Prostate gland (tissue), 2 donors: ENCODE data around the gene PRPSAP1. TPM values are rescaled to one million over a fixed set of nuclear protein-coding genes. Genes with fewer than 3 reads are reported as not detected.

Experiments
- DNase-seq: peaks from one replicate; pipeline ENCODE4 v3.0.0-alpha.2; 2019; ENCODE audit warnings: low spot score
- H3K27ac ChIP-seq, 2 donors: fragments of 200-600 bp; sonication (generic); 2 replicates each; pipeline ENCODE4 v1.5.1; 2017 to 2019
- H3K27me3 ChIP-seq: fragments of 200-600 bp; sonication (generic); replicated peaks from 2 replicates; pipeline ENCODE4 v1.5.1; 2019; ENCODE audit not compliant: insufficient read depth
- H3K36me3 ChIP-seq, 2 donors: fragments of 200-600 bp; sonication (generic); 1 replicate in 1 of 2; 2 replicates in 1 of 2; pipeline versions ENCODE4 v1.5.1 to v1.8.1; 2017 to 2019
- H3K4me1 ChIP-seq: fragments of 200-600 bp; sonication (generic); replicated peaks from 2 replicates; pipeline ENCODE4 v1.5.1; 2019
- H3K4me3 ChIP-seq, 2 donors: fragments of 200-600 bp; sonication (generic); 2 replicates each; pipeline ENCODE4 v1.5.1; 2017 to 2019
- H3K9me3 ChIP-seq: fragments of 200-600 bp; sonication (generic); 2 replicates; pipeline ENCODE4 v1.5.1; 2017
- POLR2A ChIP-seq: fragments of 450-650 bp; IDR thresholded peaks from one replicate; pipeline ENCODE4 v1.6.1; 2016; ENCODE audit warnings: antibody characterized with exemption, mild to moderate bottlenecking
- POLR2AphosphoS5 ChIP-seq: sonication (generic); formaldehyde crosslinking; IDR thresholded peaks from one replicate; pipeline ENCODE4 v1.6.1; 2017; ENCODE audit warnings: antibody characterized with exemption
- WGBS: methylation state at CpG from one replicate; pipeline ENCODE4 v1.1.5; 2018; 5-methylcytosine and 5-hydroxymethylcytosine counted together
- intact Hi-C: fragments of 100-400 bp; cut with DNase I; formaldehyde crosslinking; loops from one replicate; pipeline ENCODE4 v1.14.2; 2022
- total RNA-seq, 2 donors: library from RNA; depleted of rRNA; stranded (reverse); fragments of >200 nt; gene quantifications; one replicate each; pipeline ENCODE4 v1.1.0, GENCODE V29; 2016
- TF ChIP-seq, protein P1 (sequence below), 4 experiments: fragments of 200-600 bp in 2 of 4; fragments of 450-650 bp in 2 of 4; sonication (generic) in 2 of 4; IDR thresholded peaks; 1 replicate in 3 of 4; 2 replicates in 1 of 4; pipeline ENCODE4 v1.5.1; 2016 to 2019; ENCODE audit warnings: antibody characterized with exemption in 4 of 4, mild to moderate bottlenecking in 2 of 4, moderate library complexity in 2 of 4

PRPSAP1 gene
- total RNA-seq, 2 donors from 2014 or later = 51.5 to 115 TPM

- no peak for DNase-seq
These were observed 75.3 kb downstream of the PRPSAP1 start for GRCh38 chr17:76278268-76278908.

GRCh38 chr17:76277300-76278267 lies 76.1 kb downstream of the PRPSAP1 start:
- Histone ChIP-seq H3K9me3 (no peaks in the 10 kb centered on the region), H3K4me1 (peaks cover 10% of the 10 kb centered on the region), H3K36me3 (no peaks in the 10 kb centered on the region), H3K27ac (no peak overlapping the region), H3K4me3 (no peak overlapping the region), H3K27me3 (no peaks in the 10 kb centered on the region)
- WGBS = 88% methylated on average over 29 of the region's 31 CpGs
- TF ChIP-seq, protein P1, sequence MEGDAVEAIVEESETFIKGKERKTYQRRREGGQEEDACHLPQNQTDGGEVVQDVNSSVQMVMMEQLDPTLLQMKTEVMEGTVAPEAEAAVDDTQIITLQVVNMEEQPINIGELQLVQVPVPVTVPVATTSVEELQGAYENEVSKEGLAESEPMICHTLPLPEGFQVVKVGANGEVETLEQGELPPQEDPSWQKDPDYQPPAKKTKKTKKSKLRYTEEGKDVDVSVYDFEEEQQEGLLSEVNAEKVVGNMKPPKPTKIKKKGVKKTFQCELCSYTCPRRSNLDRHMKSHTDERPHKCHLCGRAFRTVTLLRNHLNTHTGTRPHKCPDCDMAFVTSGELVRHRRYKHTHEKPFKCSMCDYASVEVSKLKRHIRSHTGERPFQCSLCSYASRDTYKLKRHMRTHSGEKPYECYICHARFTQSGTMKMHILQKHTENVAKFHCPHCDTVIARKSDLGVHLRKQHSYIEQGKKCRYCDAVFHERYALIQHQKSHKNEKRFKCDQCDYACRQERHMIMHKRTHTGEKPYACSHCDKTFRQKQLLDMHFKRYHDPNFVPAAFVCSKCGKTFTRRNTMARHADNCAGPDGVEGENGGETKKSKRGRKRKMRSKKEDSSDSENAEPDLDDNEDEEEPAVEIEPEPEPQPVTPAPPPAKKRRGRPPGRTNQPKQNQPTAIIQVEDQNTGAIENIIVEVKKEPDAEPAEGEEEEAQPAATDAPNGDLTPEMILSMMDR (IDR thresholded peaks at IDR 0.05) = no peak
- TF ChIP-seq POLR2A = no peak
- no peak for TF ChIP-seq POLR2AphosphoS5
- no peak for DNase-seq
- intact Hi-C loops = loop anchor here (1.0 to 10.0 kb wide), 3 partner anchors 95 to 263 kb away; no protein-coding TSS in a partner anchor

More at GRCh38 chr17:76278268-76278908, 75.3 kb downstream of the PRPSAP1 start:
- Histone ChIP-seq H3K36me3 (no peaks in the 10 kb centered on the region), H3K4me1 (peaks cover 6% of the 10 kb centered on the region), H3K27ac (no peak overlapping the region), H3K4me3 (no peak overlapping the region), H3K9me3 (no peaks in the 10 kb centered on the region), H3K27me3 (no peaks in the 10 kb centered on the region)
- intact Hi-C loops = loop anchor here (1.0 to 10.0 kb wide), 3 partner anchors 96 to 264 kb away; no protein-coding TSS in a partner anchor
- TF ChIP-seq POLR2A (no peak), POLR2AphosphoS5 (no peak)
- TF ChIP-seq, protein P1 (IDR thresholded peaks at IDR 0.05) = no peak
- 88% methylated on average over 19 of the region's 19 CpGs for WGBS

- no peak overlapping the region for H3K27ac ChIP-seq
- DNase-seq = no peak
- no peaks in the 10 kb centered on the region for H3K9me3 ChIP-seq
- H3K27me3 ChIP-seq = no peaks in the 10 kb centered on the region
- WGBS = 90% methylated on average over 19 of the region's 19 CpGs
- TF ChIP-seq, protein P1 (IDR thresholded peaks at IDR 0.05) = no peak
- TF ChIP-seq POLR2A (no peak), POLR2AphosphoS5 (no peak)
- H3K36me3 ChIP-seq = no peaks in the 10 kb centered on the region
- H3K4me3 ChIP-seq = no peak overlapping the region
- H3K4me1 ChIP-seq = peaks cover 14% of the 10 kb centered on the region
- intact Hi-C loops = loop anchor here (10.0 kb wide), 1 partner anchor 262 kb away; no protein-coding TSS in a partner anchor
These were observed 77.0 kb downstream of the PRPSAP1 start for GRCh38 chr17:76276461-76277299.

GRCh38 chr17:76276069-76276431 lies 77.7 kb downstream of the PRPSAP1 start:
- no peaks in the 10 kb centered on the region for H3K27me3 ChIP-seq
- no peak for TF ChIP-seq POLR2A
- TF ChIP-seq, protein P1 (IDR thresholded peaks at IDR 0.05) = no peak
- no peak for TF ChIP-seq POLR2AphosphoS5
- 90% methylated on average over 11 of the region's 11 CpGs for WGBS

More at GRCh38 chr17:76276069-76276431, 77.7 kb downstream of the PRPSAP1 start:
- Histone ChIP-seq H3K4me3 (no peak overlapping the region), H3K9me3 (no peaks in the 10 kb centered on the region), H3K4me1 (peaks cover 18% of the 10 kb centered on the region), H3K27ac (no peak overlapping the region), H3K36me3 (no peaks in the 10 kb centered on the region)
- intact Hi-C loops = loop anchor here (10.0 kb wide), 1 partner anchor 261 kb away; no protein-coding TSS in a partner anchor
- DNase-seq = no peak
